Karpas-422 (cell line): ENCODE measurements around the gene TCOF1. TPM values are rescaled to one million over a fixed set of nuclear protein-coding genes. Genes with fewer than 3 reads are reported as not detected.
A peak's percentile ranks its signal among the peaks of the same experiment; 100 is the strongest.

Experiments used
- DNase-seq: peaks from one replicate; pipeline ENCODE4 v3.0.0-alpha.2; 2015
- H2AFZ ChIP-seq: fragments of 200-600 bp; sonication (generic); 2 replicates; pipeline ENCODE4 v1.6.1; 2014; ENCODE audit warnings: antibody characterized with exemption, low read length, mixed read lengths
- H3K27ac ChIP-seq: fragments of 200-600 bp; sonication (generic); 2 replicates; pipeline ENCODE4 v1.5.1; 2014; ENCODE audit warnings: mild to moderate bottlenecking, low read length, moderate library complexity
- H3K27me3 ChIP-seq: fragments of 200-600 bp; sonication (generic); 2 replicates; pipeline ENCODE4 v1.6.1; 2014; ENCODE audit warnings: low read length, mixed read lengths
- H3K36me3 ChIP-seq: fragments of 200-600 bp; sonication (generic); 2 replicates; pipeline ENCODE4 v1.6.1; 2014; ENCODE audit warnings: low read length, mixed read lengths; ENCODE audit not compliant: insufficient read depth
- H3K4me1 ChIP-seq: fragments of 200-600 bp; sonication (generic); 2 replicates; pipeline ENCODE4 v1.6.1; 2014; ENCODE audit warnings: mild to moderate bottlenecking, low read length, mixed read lengths
- H3K4me2 ChIP-seq: fragments of 200-600 bp; sonication (generic); 2 replicates; pipeline ENCODE4 v1.6.1; 2014; ENCODE audit warnings: low read length, low read depth, mild to moderate bottlenecking; ENCODE audit not compliant: poor library complexity, severe bottlenecking
- H3K4me3 ChIP-seq: fragments of 200-600 bp; sonication (generic); 2 replicates; pipeline ENCODE4 v1.5.1; 2014; ENCODE audit warnings: mild to moderate bottlenecking, antibody characterized with exemption, low read length, mixed read lengths
- H3K79me2 ChIP-seq: fragments of 200-600 bp; sonication (generic); 2 replicates; pipeline ENCODE4 v1.6.1; 2014; ENCODE audit warnings: mild to moderate bottlenecking, low read length, mixed read lengths
- H3K9ac ChIP-seq: fragments of 200-600 bp; sonication (generic); 2 replicates; pipeline ENCODE4 v1.6.0; 2014; ENCODE audit warnings: low read length
- H3K9me2 ChIP-seq: fragments of 200-600 bp; sonication (generic), shearing (Covaris generic); replicated peaks from 2 replicates; pipeline ENCODE4 v1.6.0; 2014; ENCODE audit warnings: mild to moderate bottlenecking, low read length, moderate library complexity; ENCODE audit not compliant: insufficient read depth
- H3K9me3 ChIP-seq: fragments of 300-700, 200-600 bp; sonication (generic); 2 replicates; pipeline ENCODE4 v1.6.1; 2014; ENCODE audit warnings: low read length, mixed read lengths
- H4K20me1 ChIP-seq: fragments of 200-600 bp; sonication (generic); 2 replicates; pipeline ENCODE4 v1.6.1; 2014; ENCODE audit warnings: mild to moderate bottlenecking, antibody characterized with exemption, low read length, low read depth; ENCODE audit not compliant: insufficient read depth
- total RNA-seq: library from RNA; depleted of rRNA; stranded (reverse); fragments of >200 nt; shearing (Covaris generic); gene quantifications from 2 replicates; pipeline ENCODE4 v1.2.3, GENCODE V29; 2014; ENCODE audit warnings: low replicate concordance; rRNA removed

The TCOF1 gene, protein sequence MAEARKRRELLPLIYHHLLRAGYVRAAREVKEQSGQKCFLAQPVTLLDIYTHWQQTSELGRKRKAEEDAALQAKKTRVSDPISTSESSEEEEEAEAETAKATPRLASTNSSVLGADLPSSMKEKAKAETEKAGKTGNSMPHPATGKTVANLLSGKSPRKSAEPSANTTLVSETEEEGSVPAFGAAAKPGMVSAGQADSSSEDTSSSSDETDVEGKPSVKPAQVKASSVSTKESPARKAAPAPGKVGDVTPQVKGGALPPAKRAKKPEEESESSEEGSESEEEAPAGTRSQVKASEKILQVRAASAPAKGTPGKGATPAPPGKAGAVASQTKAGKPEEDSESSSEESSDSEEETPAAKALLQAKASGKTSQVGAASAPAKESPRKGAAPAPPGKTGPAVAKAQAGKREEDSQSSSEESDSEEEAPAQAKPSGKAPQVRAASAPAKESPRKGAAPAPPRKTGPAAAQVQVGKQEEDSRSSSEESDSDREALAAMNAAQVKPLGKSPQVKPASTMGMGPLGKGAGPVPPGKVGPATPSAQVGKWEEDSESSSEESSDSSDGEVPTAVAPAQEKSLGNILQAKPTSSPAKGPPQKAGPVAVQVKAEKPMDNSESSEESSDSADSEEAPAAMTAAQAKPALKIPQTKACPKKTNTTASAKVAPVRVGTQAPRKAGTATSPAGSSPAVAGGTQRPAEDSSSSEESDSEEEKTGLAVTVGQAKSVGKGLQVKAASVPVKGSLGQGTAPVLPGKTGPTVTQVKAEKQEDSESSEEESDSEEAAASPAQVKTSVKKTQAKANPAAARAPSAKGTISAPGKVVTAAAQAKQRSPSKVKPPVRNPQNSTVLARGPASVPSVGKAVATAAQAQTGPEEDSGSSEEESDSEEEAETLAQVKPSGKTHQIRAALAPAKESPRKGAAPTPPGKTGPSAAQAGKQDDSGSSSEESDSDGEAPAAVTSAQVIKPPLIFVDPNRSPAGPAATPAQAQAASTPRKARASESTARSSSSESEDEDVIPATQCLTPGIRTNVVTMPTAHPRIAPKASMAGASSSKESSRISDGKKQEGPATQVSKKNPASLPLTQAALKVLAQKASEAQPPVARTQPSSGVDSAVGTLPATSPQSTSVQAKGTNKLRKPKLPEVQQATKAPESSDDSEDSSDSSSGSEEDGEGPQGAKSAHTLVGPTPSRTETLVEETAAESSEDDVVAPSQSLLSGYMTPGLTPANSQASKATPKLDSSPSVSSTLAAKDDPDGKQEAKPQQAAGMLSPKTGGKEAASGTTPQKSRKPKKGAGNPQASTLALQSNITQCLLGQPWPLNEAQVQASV (N-terminal part only)
- 23.0 and 42.6 TPM in 2 replicates for total RNA-seq

DNA sequence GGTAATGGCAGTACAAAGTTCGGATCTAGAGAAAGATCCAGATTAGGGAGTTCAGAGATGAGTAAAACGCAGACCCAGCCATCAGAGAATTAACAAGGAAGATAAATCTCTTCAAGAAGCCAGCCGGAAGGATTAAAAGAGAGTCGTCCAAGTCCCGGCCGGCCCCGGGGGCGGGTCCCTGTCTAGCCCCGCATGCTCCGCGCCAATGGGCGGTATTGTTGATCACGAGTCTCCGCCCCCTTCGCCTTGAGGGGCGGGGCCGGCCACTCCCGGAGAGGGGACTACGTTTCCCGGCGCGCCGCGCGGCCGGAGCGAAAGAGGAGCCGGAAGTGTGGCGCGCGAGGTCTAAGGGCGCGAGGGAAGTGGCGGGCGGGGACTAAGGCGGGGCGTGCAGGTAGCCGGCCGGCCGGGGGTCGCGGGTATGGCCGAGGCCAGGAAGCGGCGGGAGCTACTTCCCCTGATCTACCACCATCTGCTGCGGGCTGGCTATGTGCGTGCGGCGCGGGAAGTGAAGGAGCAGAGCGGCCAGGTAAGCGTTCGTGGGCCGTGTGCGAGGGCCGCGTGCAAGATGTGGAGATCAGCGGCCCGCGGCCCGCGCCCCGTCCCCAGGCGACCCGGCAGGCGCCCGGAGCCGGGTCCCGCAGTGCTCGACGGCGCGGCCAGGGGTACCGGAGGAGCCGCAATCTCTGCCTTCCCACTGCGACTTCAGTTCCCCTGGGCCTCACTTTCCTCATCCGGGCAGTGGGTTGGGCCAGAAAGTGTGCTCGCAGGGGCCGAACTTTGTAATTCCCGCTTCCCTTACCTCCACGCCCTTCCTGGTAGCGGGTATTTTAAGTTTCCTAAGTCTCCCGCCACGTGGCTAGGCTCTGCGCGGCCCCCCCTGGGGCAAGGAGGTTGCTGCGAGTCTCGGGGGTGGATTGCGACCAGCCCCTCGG lies at the start of gene TCOF1:
TSS of gene TCOF1 (plus strand) at position 372 of the 935 bp plus-strand sequence. CDS start at position 422, 50 bp downstream.
- H3K36me3 ChIP-seq = peaks cover 25% of the 10 kb centered on the region; the same call in 1 of the 2 replicates

DNA sequence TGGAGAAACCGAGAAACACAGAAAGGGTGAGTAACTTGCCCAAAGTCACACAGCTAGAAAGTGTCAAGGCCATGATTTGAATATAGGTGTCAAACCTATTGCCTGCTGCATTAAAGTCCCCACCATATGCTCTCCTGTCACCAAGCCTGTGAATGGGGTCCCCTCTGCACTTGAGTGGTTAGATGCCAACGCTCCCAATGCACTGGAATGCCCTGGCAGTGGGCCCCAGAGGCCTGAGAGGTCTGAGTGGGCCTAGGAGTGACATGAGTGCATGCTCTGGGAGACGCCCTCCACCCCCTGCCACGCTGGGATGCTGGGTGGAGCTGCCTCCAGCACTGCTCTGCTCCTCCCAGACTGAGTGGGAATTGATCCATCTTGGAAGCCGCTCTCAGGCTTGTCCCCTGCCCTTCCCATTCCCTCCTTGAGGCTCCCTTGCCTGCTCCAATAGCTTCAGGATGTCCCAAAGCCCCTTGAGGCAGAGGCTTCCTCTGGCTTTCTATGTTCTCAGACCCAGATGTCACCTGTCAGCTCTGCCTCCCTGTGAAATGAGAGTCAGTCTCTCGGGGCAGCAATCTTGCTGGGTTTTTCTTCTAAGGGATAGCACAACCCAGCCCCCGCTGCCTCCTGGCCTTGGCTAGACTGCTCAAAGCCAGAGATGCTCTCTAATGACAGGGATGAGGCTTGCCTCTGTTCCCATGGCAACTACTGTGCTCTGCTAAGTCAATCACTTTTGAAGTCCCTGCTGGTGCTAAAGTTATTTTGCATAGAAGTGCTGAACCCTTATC lies 48.2 kb upstream of the TCOF1 start:
- H3K4me2 ChIP-seq = no peak overlapping the region
- no peaks in the 10 kb centered on the region for H4K20me1 ChIP-seq
- DNase-seq = peak; percentile 66

More for the DNA sequence above, at the start of gene TCOF1:
- peaks cover 43% of the 10 kb centered on the region for H3K4me1 ChIP-seq
- DNase-seq = peak; percentile 99
- H3K9me3 ChIP-seq = no peaks in the 10 kb centered on the region
- H3K4me3 ChIP-seq = peak within 1 kb of the TSS; percentile 89
- peak within 1 kb of the TSS; percentile 97 for H3K9ac ChIP-seq
- peak within 1 kb of the TSS; percentile 59 for H2AFZ ChIP-seq
- H3K27ac ChIP-seq = peak within 1 kb of the TSS; percentile 68
- no peaks in the 10 kb centered on the region for H3K9me2 ChIP-seq
- H3K4me2 ChIP-seq = peak within 1 kb of the TSS; percentile 85
- H3K27me3 ChIP-seq = no peaks in the 10 kb centered on the region
- H4K20me1 ChIP-seq = peaks cover 14% of the 10 kb centered on the region
- H3K79me2 ChIP-seq = peaks cover 48% of the 10 kb centered on the region

DNA sequence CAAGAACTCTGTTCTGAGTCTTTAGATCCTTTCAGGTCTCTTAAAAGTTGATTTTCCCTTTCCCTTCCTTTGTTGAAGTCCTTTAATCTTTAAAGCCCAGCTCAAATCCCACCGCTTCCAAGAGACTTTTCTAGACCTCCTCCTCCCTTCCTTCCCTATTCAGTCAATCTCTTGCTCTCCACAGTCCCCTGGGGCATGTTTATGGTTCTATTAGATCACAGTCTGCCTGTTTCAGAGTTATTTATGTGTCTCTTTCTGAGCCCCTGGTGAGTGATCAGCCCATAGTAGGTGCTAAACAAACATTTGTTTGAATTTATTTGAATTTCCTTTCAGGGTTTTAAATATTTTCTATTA lies 47.6 kb upstream of the TCOF1 start:
- Histone ChIP-seq H3K9me2 (no peaks in the 10 kb centered on the region), H3K9me3 (no peaks in the 10 kb centered on the region), H3K4me3 (no peak overlapping the region), H3K4me2 (no peak overlapping the region), H3K27me3 (no peaks in the 10 kb centered on the region), H3K36me3 (no peaks in the 10 kb centered on the region), H3K27ac (no peak overlapping the region), H3K4me1 (peaks cover 13% of the 10 kb centered on the region), H2AFZ (no peak overlapping the region), H3K79me2 (no peaks in the 10 kb centered on the region), H3K9ac (no peak overlapping the region), H4K20me1 (no peaks in the 10 kb centered on the region)
- no peak for DNase-seq

More for the DNA sequence above, 48.2 kb upstream of the TCOF1 start:
- no peaks in the 10 kb centered on the region for H3K27me3 ChIP-seq
- no peaks in the 10 kb centered on the region for H3K79me2 ChIP-seq
- no peaks in the 10 kb centered on the region for H3K9me2 ChIP-seq
- H3K4me3 ChIP-seq = no peak overlapping the region
- no peak overlapping the region for H3K27ac ChIP-seq
- no peaks in the 10 kb centered on the region for H3K9me3 ChIP-seq
- H3K9ac ChIP-seq = no peak overlapping the region
- H2AFZ ChIP-seq = no peak overlapping the region
- no peaks in the 10 kb centered on the region for H3K36me3 ChIP-seq
- peaks cover 13% of the 10 kb centered on the region for H3K4me1 ChIP-seq

DNA sequence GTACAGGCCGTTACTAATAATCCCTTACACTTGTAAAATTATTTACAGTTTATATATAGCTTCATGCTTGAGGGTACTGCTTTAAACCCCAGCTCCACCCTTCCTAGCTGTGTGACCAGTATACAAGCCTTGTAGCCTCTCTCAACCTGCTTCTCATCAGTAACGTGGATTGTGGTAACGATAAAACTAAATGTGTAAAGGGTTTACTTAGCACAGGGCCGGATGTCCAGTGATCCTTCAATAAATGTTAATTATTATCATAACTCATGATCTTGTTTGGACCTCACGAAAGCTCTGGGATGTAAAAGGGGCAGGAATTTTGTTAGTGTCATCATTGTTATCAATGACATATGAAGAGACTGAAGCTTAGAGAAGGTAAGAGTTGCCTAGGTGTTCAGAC lies 47.3 kb upstream of the TCOF1 start:
- Histone ChIP-seq H3K4me2 (no peak overlapping the region), H3K36me3 (no peaks in the 10 kb centered on the region), H3K4me3 (no peak overlapping the region), H3K9ac (no peak overlapping the region), H4K20me1 (no peaks in the 10 kb centered on the region), H3K27me3 (no peaks in the 10 kb centered on the region), H3K4me1 (peaks cover 13% of the 10 kb centered on the region), H2AFZ (no peak overlapping the region), H3K9me3 (no peaks in the 10 kb centered on the region), H3K27ac (no peak overlapping the region), H3K9me2 (no peaks in the 10 kb centered on the region), H3K79me2 (no peaks in the 10 kb centered on the region)
- DNase-seq = no peak

DNA sequence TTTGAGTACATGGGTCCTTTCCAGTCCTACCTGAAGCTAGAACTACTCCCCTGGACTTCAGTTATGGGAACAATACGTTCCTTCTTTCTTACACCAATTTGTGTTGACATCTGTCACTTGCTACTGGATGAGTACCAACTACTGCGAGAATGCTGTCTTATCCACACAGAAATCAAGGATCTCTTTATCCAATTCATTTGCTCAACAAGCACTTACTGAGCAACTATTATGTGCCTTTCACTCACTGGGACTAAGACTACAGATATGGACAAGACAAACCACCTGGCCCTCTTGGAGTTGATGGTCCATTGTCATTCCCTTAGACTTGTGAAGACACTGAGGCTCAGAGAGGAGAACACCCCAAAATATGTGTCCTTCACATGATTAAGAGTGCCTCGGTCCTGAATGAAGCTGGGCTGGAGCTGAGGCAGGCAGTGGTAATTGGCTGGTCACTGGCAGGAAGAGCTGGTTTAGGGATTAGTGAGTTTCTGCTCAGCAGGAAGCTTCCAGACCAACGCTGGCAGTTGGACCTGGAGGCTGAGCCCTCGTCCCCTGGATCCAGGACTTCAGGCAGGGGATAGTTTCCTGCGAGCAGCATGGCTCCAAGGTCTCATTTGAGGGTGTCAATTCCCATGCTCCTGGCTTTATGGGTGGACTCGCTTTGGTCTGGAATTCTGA lies 46.3 kb upstream of the TCOF1 start:
- Histone ChIP-seq H3K27me3 (no peaks in the 10 kb centered on the region), H3K4me2 (no peak overlapping the region), H3K79me2 (no peaks in the 10 kb centered on the region), H2AFZ (no peak overlapping the region), H3K9ac (no peak overlapping the region), H3K4me3 (no peak overlapping the region), H3K9me3 (no peaks in the 10 kb centered on the region), H4K20me1 (no peaks in the 10 kb centered on the region), H3K4me1 (peaks cover 13% of the 10 kb centered on the region), H3K27ac (no peak overlapping the region), H3K9me2 (no peaks in the 10 kb centered on the region), H3K36me3 (no peaks in the 10 kb centered on the region)
- DNase-seq = no peak

DNA sequence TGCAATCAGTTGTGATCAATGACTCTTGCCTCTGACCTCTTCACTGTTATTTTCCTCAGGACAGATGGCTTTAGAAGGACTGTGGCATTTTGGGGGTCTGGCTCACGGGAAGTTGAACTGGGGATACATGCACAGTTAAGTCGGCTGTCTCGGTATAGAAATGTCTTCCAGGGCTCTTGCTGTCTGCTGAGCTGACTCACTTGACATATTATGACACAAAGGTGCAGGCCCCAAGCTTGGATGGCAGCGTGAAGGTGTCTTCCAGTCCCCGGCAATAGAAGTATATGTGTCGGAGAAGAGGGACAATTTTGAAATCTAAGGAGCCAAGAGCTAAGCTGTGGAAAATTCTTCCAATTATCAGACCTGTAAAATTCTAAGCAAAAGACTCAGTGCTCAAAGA lies 45.0 kb upstream of the TCOF1 start:
- Histone ChIP-seq H4K20me1 (no peaks in the 10 kb centered on the region), H3K4me1 (peaks cover 13% of the 10 kb centered on the region), H3K9ac (no peak overlapping the region), H3K9me2 (no peaks in the 10 kb centered on the region), H2AFZ (no peak overlapping the region), H3K27me3 (no peaks in the 10 kb centered on the region), H3K36me3 (no peaks in the 10 kb centered on the region), H3K9me3 (no peaks in the 10 kb centered on the region), H3K27ac (no peak overlapping the region), H3K4me2 (no peak overlapping the region), H3K4me3 (no peak overlapping the region), H3K79me2 (no peaks in the 10 kb centered on the region)
- DNase-seq = no peak
